ENCODE results near the gene C19orf81.

The C19orf81 gene

DNA sequence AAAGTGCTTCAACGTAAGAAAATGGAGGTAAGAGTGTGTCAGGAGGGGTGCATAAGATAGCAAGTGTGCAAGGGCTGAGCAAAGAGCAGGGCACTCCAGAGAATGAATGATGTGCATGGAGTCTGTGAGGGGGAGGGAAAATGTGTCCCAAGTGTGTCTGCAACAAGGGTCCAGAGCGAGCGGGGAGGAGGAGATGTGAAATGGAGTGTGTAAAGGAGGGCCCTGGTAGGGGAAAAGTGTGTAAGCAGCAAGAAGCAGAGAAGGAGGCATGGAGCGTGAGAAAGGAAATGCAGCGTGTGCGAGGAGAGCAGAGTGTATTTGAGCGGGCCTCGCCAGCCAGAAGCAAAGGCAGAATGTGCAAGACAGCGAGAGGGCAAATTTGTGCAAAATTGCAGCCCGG lies 11.8 kb downstream of the C19orf81 start:
- DNase-seq (ENCODE audit: low read depth in 2 of 2): no peak
- TF ChIP-seq, protein P1, sequence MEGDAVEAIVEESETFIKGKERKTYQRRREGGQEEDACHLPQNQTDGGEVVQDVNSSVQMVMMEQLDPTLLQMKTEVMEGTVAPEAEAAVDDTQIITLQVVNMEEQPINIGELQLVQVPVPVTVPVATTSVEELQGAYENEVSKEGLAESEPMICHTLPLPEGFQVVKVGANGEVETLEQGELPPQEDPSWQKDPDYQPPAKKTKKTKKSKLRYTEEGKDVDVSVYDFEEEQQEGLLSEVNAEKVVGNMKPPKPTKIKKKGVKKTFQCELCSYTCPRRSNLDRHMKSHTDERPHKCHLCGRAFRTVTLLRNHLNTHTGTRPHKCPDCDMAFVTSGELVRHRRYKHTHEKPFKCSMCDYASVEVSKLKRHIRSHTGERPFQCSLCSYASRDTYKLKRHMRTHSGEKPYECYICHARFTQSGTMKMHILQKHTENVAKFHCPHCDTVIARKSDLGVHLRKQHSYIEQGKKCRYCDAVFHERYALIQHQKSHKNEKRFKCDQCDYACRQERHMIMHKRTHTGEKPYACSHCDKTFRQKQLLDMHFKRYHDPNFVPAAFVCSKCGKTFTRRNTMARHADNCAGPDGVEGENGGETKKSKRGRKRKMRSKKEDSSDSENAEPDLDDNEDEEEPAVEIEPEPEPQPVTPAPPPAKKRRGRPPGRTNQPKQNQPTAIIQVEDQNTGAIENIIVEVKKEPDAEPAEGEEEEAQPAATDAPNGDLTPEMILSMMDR (IDR thresholded peaks at IDR 0.05; ENCODE audit: low read depth, low read length): no peak
- H3K4me3 ChIP-seq (replicated peaks in 1 of 2; ENCODE audit: low read depth in 2 of 2, low read length in 2 of 2): no peak overlapping the region

DNA sequence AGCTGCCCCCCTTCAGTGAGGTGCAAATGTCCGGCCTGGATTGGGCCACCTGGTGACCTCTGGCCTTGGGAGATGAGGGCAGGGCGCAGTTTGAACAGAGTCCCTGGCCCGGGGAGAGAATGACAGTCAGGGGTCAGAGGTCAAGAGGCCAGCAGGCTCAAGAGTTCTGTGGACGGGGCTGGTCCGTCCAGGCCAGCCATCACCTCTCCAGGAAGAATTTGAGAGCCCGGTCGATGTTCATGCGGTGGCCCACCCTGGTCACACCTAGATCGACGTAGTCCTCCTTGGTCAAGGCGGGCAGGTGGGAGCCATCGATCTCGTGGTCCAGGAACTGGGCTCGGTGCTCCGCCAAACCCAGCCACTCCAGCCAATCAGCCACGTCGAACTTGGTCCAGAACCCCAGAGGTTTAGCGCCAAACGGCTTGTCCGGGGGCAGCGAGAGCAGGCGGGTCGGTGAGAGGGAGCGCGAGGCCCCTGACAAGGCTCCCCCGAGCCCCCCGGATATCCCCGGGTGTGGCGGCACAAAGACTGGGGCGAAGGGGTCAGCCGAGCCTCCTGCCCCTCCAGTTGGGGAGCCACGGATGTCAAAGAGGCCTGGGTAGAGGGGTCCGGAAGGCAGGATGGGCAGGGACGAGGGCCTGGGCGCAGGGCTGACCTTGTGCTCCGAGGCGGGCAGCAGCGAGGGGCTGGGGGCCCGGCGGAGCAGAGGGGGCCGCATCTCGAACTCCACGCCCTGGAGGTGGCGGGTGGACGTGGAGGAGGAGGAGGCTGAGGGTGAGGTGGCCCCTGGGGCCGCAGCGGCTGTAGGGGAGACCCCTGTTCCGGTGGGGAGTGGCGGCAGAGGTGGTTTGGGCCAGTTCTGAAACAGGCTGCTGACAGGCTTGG lies 12.8 kb downstream of the C19orf81 start:
- H3K4me3 ChIP-seq (replicated peaks in 1 of 2; ENCODE audit: low read depth in 2 of 2, low read length in 2 of 2): no peak overlapping the region
- TF ChIP-seq, protein P1 (IDR thresholded peaks at IDR 0.05; ENCODE audit: low read depth, low read length): no peak
- DNase-seq (ENCODE audit: low read depth in 2 of 2): no peak

DNA sequence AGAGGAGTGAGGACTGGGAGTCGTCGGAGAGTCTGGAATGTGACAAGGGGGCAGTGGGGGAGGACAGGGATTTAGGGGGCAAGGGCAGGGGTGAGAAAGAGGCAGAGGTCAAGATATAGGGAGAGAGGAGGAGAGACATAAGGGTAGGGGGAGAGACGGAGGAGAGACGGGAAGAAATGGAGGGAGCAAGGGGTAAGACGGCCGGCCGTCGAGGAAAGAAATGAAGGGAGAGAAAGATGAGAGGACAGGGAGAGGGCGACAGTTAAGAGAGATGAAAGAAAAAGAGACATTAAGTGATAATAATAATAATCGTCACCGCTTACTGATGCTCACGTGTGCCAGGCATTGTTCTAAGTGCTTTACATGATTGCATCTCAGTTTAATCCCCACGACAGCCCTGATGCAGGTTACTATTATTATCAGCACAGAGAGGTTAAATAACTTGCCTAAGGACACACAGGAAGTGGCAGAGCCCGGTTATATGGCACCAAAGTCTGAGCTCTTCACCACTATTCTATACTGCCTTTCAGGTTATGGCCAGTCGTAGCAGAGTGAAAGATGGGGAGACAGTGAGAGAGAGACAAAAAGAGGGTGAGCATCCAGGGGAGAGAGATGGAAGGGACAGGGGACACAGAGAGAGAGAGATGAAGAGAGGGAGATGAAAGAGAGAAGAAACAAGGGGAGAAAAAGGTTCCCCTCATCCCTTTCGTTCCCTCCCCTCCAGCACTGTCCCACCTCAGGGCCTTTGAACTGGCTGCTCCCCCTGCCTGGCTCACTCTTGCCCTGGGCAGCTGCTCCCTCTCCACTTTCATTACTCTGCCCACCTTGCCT lies 13.6 kb downstream of the C19orf81 start:
- TF ChIP-seq, protein P1 (IDR thresholded peaks at IDR 0.05; ENCODE audit: low read depth, low read length): no peak
- H3K4me3 ChIP-seq (replicated peaks in 1 of 2; ENCODE audit: low read depth in 2 of 2, low read length in 2 of 2): no peak overlapping the region
- no peak for DNase-seq (ENCODE audit: low read depth in 2 of 2)

DNA sequence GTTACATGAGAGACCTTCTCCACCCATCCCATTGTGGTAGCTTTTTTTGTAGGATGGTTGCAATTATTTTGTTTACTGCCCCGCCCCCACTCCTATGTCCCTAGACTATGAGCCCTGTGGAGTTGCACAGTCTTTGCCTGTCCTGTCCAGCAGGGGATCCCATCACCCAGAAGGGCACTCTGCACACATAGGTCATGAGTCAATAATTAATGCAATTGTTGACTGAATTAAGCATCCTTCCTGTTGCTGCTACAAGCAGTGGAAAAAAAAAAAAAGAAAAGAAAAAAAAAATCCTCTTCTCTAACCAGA lies 14.2 kb downstream of the C19orf81 start:
- H3K4me3 ChIP-seq (replicated peaks in 1 of 2; ENCODE audit: low read depth in 2 of 2, low read length in 2 of 2): no peak overlapping the region
- DNase-seq (ENCODE audit: low read depth in 2 of 2): no peak
- TF ChIP-seq, protein P1 (IDR thresholded peaks at IDR 0.05; ENCODE audit: low read depth, low read length): peak; percentile 16

DNA sequence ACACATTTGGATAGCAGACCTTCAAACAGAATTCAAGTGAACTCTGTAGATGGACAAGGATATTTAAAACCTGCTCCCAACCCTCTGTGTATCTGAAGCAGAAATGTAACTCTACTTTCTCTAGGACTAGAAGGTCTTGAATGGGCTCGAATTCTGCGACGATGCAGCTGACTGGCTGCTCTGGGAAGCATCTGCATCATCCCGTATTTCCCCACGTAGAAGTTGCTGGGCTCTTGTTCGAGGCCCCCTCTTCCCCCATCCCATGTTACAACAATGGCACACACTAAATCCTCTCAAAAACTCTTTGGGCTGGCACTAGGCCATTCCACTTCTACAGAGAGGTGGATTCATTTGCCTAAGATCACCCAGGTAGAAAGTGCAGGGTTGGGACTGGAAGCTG lies 15.0 kb downstream of the C19orf81 start:
- H3K4me3 ChIP-seq (replicated peaks in 1 of 2; ENCODE audit: low read depth in 2 of 2, low read length in 2 of 2): no peak overlapping the region
- TF ChIP-seq, protein P1 (IDR thresholded peaks at IDR 0.05; ENCODE audit: low read depth, low read length): no peak
- DNase-seq (ENCODE audit: low read depth in 2 of 2): no peak

DNA sequence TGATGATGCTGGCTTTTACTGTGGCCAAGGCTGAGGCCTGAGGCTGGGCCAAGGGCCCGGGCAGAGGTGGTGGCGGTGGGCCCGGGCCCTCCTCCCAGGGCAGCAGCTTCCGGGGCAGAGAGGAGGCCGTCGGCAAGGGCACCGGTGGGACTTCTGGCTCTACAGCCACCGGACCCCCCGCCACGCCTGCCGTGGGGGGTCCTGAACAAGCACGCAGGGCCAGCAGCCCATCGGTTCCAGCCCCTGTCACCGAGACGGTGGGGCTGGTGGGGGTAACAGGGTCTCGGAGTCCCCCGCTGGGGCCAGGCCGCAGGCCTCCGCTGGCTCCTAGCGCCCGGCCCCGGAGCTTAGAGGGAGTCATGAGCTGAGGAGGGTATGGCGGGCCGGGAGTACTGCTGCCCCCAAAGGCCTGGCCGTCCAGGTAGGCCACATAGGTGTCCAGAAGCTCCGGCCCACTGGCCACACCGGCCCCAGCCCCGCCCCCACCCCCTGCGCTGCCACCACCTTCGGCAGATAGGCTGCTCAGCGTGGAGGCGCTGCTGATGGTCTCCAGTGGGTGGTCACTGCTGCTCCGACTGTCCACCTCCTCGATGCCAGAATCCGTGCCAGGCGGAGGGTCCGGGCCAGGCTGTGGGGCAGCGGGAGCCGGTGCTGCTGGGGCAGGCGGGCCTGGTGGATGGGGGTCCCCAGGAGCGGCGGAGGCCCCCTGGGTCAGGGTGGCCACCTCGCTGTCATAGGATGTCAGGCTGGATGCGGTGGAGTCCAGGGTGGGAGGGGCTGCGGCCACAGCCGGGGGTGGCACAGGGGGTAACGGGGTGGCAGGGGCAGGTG lies 17.3 kb downstream of the C19orf81 start:
- H3K4me3 ChIP-seq (replicated peaks in 1 of 2; ENCODE audit: low read depth in 2 of 2, low read length in 2 of 2): no peak overlapping the region
- TF ChIP-seq, protein P1 (IDR thresholded peaks at IDR 0.05; ENCODE audit: low read depth, low read length): no peak
- DNase-seq (ENCODE audit: low read depth in 2 of 2): no peak
